ENCODE results near the gene KLHL36.

- TF ChIP-seq POLR2A (IDR thresholded peaks at IDR 0.05) (no peak), CTCF (IDR thresholded peaks at IDR 0.05) (no peak), EP300 (IDR thresholded peaks at IDR 0.05) (no peak)
Measured at GRCh38 chr16:84667600-84668309, 19.4 kb downstream of the KLHL36 start.

Data from sigmoid colon (tissue), 4 donors.